GM19099 (cell line): ENCODE data around the gene RFX2.

Source experiments
- POLR2A ChIP-seq: IDR thresholded peaks from 3 replicates; pipeline ENCODE4 v1.6.1; 2011; ENCODE audit warnings: low read depth; ENCODE audit not compliant: insufficient read length; ENCODE audit errors: extremely low read depth

The RFX2 gene

GRCh38 chr19:5948752-5949564 is 161.3 kb downstream of the RFX2 start:
- no peak for TF ChIP-seq POLR2A

GRCh38 chr19:5947435-5947834 is 162.9 kb downstream of the RFX2 start:
- TF ChIP-seq POLR2A, result no peak

GRCh38 chr19:5943623-5944022 is 166.7 kb downstream of the RFX2 start:
- TF ChIP-seq POLR2A, result no peak
